Measurements from ENCODE around the gene LCE3A.
"Not testable (repeated sequence)": the region's sequence is repeated elsewhere in the genome, so short reads cannot be mapped to it uniquely, and the experiment has no call there.

LCE3A gene

GRCh38 chr1:152622803-152623202, at the start of gene LCE3A:
Gene LCE3A (minus strand): TSS chr1:152623103. CDS start chr1:152623103, 0 bp downstream.
- no peak for DNase-seq

- DNase-seq, result no peak
Measured at GRCh38 chr1:152667648-152668047, 44.7 kb upstream of the LCE3A start.

GRCh38 chr1:152666171-152666570, 43.3 kb upstream of the LCE3A start:
- not testable (repeated sequence) for DNase-seq

- no peak for DNase-seq
Measured at GRCh38 chr1:152663098-152663497, 40.2 kb upstream of the LCE3A start, which contains the start of gene LCE2D. Gene LCE2D (plus strand): TSS chr1:152663380. CDS start chr1:152664106, 726 bp downstream.

GRCh38 chr1:152658649-152659048, 35.7 kb upstream of the LCE3A start:
- no peak for DNase-seq

GRCh38 chr1:152657677-152658076, 34.8 kb upstream of the LCE3A start:
- no peak for DNase-seq

- no peak for DNase-seq
Measured at GRCh38 chr1:152656459-152656858, 33.6 kb upstream of the LCE3A start.

GRCh38 chr1:152654110-152654509, 31.2 kb upstream of the LCE3A start:
- peak; percentile 20 for DNase-seq

- no peak for DNase-seq
Measured at GRCh38 chr1:152646656-152647055, 23.8 kb upstream of the LCE3A start.

- no peak for DNase-seq
Measured at GRCh38 chr1:152645146-152645545, 22.2 kb upstream of the LCE3A start.

- DNase-seq, result no peak
Measured at GRCh38 chr1:152643945-152644344, 21.0 kb upstream of the LCE3A start.

- no peak for DNase-seq
Measured at GRCh38 chr1:152640351-152640750, 17.4 kb upstream of the LCE3A start.

- DNase-seq, result no peak
Measured at GRCh38 chr1:152630596-152630995, 7.7 kb upstream of the LCE3A start.

GRCh38 chr1:152626744-152627143, 3.8 kb upstream of the LCE3A start:
- no peak for DNase-seq

GRCh38 chr1:152623203-152623844, 421 bp upstream of the LCE3A start:
- DNase-seq, result no peak

GRCh38 chr1:152621993-152622392, 910 bp downstream of the LCE3A start:
- DNase-seq, result no peak

GRCh38 chr1:152613511-152613910, 9.4 kb downstream of the LCE3A start, which contains the start of gene LCE3B:
Gene LCE3B (plus strand): TSS chr1:152613811. CDS start chr1:152613811, 0 bp downstream.
- no peak for DNase-seq

- DNase-seq, result no peak
Measured at GRCh38 chr1:152599934-152600333, 23.0 kb downstream of the LCE3A start, which contains the start of gene LCE3C. Gene LCE3C (plus strand): TSS chr1:152600234. CDS start chr1:152600732, 498 bp downstream.

GRCh38 chr1:152596986-152597385, 25.9 kb downstream of the LCE3A start:
- DNase-seq, result no peak

GRCh38 chr1:152585586-152585985, 37.3 kb downstream of the LCE3A start:
- DNase-seq, result no peak

GRCh38 chr1:152582647-152583046, 40.3 kb downstream of the LCE3A start:
- no peak for DNase-seq

- no peak for DNase-seq
Measured at GRCh38 chr1:152580433-152580832, 42.5 kb downstream of the LCE3A start, which contains the start of gene LCE3D. Gene LCE3D (minus strand): TSS chr1:152580516. CDS start chr1:152579936, 580 bp downstream.

GRCh38 chr1:152579526-152579925, 43.4 kb downstream of the LCE3A start:
- not testable (repeated sequence) for DNase-seq

GRCh38 chr1:152577168-152577567, 45.7 kb downstream of the LCE3A start:
- DNase-seq, result no peak

Measured in activated T-cell treated with anti-CD3 and anti-CD28 coated beads, Interleukin-2, amount 50 U/mL, for 1 hour (primary cell).